ENCODE results near the gene DOP1A. TPM values are rescaled to one million over a fixed set of nuclear protein-coding genes. Genes with fewer than 3 reads are reported as not detected.

Gene DOP1A
- total RNA-seq, 1 donor from 2014 or later = 20.0 TPM

- no peaks in the 10 kb centered on the region for H3K27me3 Mint-ChIP-seq (ENCODE audit: unreplicated experiment)
- H3K36me3 Mint-ChIP-seq (ENCODE audit: low read depth, unreplicated experiment) = no peaks in the 10 kb centered on the region
- peaks cover 4% of the 10 kb centered on the region for H3K4me1 Mint-ChIP-seq (ENCODE audit: unreplicated experiment)
- no peak for DNase-seq (ENCODE audit: low spot score)
- no peak overlapping the region for H3K27ac Mint-ChIP-seq (ENCODE audit: unreplicated experiment)
- no peak overlapping the region for H3K4me3 Mint-ChIP-seq (ENCODE audit: unreplicated experiment)
- no peaks in the 10 kb centered on the region for H3K9me3 Mint-ChIP-seq (ENCODE audit: unreplicated experiment)
- no peak for TF ChIP-seq CTCF (IDR thresholded peaks at IDR 0.05; ENCODE audit: unreplicated experiment)
Observed at GRCh38 chr6:83042467-83043053, 24.9 kb upstream of the DOP1A start.

GRCh38 chr6:83044091-83044768, 23.2 kb upstream of the DOP1A start:
- DNase-seq (ENCODE audit: low spot score) = no peak
- TF ChIP-seq CTCF (IDR thresholded peaks at IDR 0.05; ENCODE audit: unreplicated experiment) = no peak
- H3K4me3 Mint-ChIP-seq (ENCODE audit: unreplicated experiment) = no peak overlapping the region
- H3K36me3 Mint-ChIP-seq (ENCODE audit: low read depth, unreplicated experiment) = no peaks in the 10 kb centered on the region
- peaks cover 4% of the 10 kb centered on the region for H3K4me1 Mint-ChIP-seq (ENCODE audit: unreplicated experiment)
- H3K9me3 Mint-ChIP-seq (ENCODE audit: unreplicated experiment) = no peaks in the 10 kb centered on the region
- H3K27me3 Mint-ChIP-seq (ENCODE audit: unreplicated experiment) = no peaks in the 10 kb centered on the region
- no peak overlapping the region for H3K27ac Mint-ChIP-seq (ENCODE audit: unreplicated experiment)

GRCh38 chr6:83047065-83047754, 20.3 kb upstream of the DOP1A start:
- Mint-ChIP-seq H3K36me3 (ENCODE audit: low read depth, unreplicated experiment) (no peaks in the 10 kb centered on the region), H3K27me3 (ENCODE audit: unreplicated experiment) (peaks cover 2% of the 10 kb centered on the region), H3K27ac (ENCODE audit: unreplicated experiment) (no peak overlapping the region), H3K4me1 (ENCODE audit: unreplicated experiment) (peaks cover 4% of the 10 kb centered on the region), H3K4me3 (ENCODE audit: unreplicated experiment) (no peak overlapping the region), H3K9me3 (ENCODE audit: unreplicated experiment) (no peaks in the 10 kb centered on the region)
- no peak for DNase-seq (ENCODE audit: low spot score)
- TF ChIP-seq CTCF (IDR thresholded peaks at IDR 0.05; ENCODE audit: unreplicated experiment) = no peak

- Mint-ChIP-seq H3K36me3 (ENCODE audit: low read depth, unreplicated experiment) (no peaks in the 10 kb centered on the region), H3K27me3 (ENCODE audit: unreplicated experiment) (peaks cover 2% of the 10 kb centered on the region), H3K9me3 (ENCODE audit: unreplicated experiment) (no peaks in the 10 kb centered on the region), H3K4me1 (ENCODE audit: unreplicated experiment) (no peaks in the 10 kb centered on the region), H3K27ac (ENCODE audit: unreplicated experiment) (no peak overlapping the region), H3K4me3 (ENCODE audit: unreplicated experiment) (no peak overlapping the region)
- no peak for TF ChIP-seq CTCF (IDR thresholded peaks at IDR 0.05; ENCODE audit: unreplicated experiment)
- DNase-seq (ENCODE audit: low spot score) = no peak
Observed at GRCh38 chr6:83051377-83052172, 15.9 kb upstream of the DOP1A start.
